Sigmoid colon (tissue), 7 donors: ENCODE measurements around the gene WDR31. TPM values are rescaled to one million over a fixed set of nuclear protein-coding genes. Genes with fewer than 3 reads are reported as not detected.

ENCODE experiments used
- DNase-seq: peaks from one replicate; pipeline ENCODE4 v3.0.0-alpha.2; 2019
- H3K27ac ChIP-seq, 4 donors: fragments of 200-600 bp; sonication (generic); one replicate each; pipeline ENCODE4 v1.5.1; 2016 to 2019; ENCODE audit warnings: mild to moderate bottlenecking in 1 of 4
- H3K27me3 ChIP-seq, 3 donors: fragments of 200-600 bp; sonication (generic); one replicate each; pipeline ENCODE4 v1.5.1; 2019; ENCODE audit warnings: mild to moderate bottlenecking in 1 of 3
- H3K36me3 ChIP-seq, 4 donors: fragments of 200-600 bp; sonication (generic); one replicate each; pipeline ENCODE4 v1.5.1; 2016 to 2019
- H3K4me1 ChIP-seq, 4 donors: fragments of 200-600 bp; sonication (generic); one replicate each; pipeline ENCODE4 v1.5.1; 2017 to 2019
- H3K4me3 ChIP-seq, 4 donors: fragments of 200-600 bp; sonication (generic); one replicate each; pipeline ENCODE4 v1.5.1; 2017 to 2019; ENCODE audit warnings: mild to moderate bottlenecking in 2 of 4, moderate library complexity in 1 of 4
- H3K9me3 ChIP-seq, 4 donors: fragments of 200-600 bp in 3 of 4; sonication (generic) in 3 of 4; one replicate each; pipeline versions ENCODE4 v1.5.1 to v1.6.1; 2013 to 2019
- EP300 ChIP-seq, 4 donors: sonication (generic); formaldehyde crosslinking; IDR thresholded peaks; one replicate each; pipeline ENCODE4 v1.6.1; 2017; ENCODE audit warnings: antibody characterized with exemption in 4 of 4
- POLR2A ChIP-seq, 2 donors: fragments of 450-650 bp; IDR thresholded peaks; one replicate each; pipeline ENCODE4 v1.6.1; 2016; ENCODE audit warnings: antibody characterized with exemption in 2 of 2, mild to moderate bottlenecking in 2 of 2, moderate library complexity in 2 of 2
- POLR2AphosphoS5 ChIP-seq, 4 donors: sonication (generic); formaldehyde crosslinking; IDR thresholded peaks; one replicate each; pipeline ENCODE4 v1.6.1; 2017; ENCODE audit warnings: antibody characterized with exemption in 4 of 4
- WGBS, 2 donors: extraction: QIAGEN DNeasy Blood & Tissue Kit; methylation state at CpG; one replicate each; pipeline ENCODE4 v1.1.7; 2013; 5-methylcytosine and 5-hydroxymethylcytosine counted together
- intact Hi-C: fragments of 100-400 bp; cut with DNase I; formaldehyde crosslinking; loops from one replicate; pipeline ENCODE4 v1.15.1; 2023
- polyA plus RNA-seq, 3 donors: library from polyadenylated mRNA; stranded (reverse); fragments of 200-250 nt; gene quantifications; one replicate each; pipeline ENCODE4 v1.2.3, GENCODE V29; 2013
- total RNA-seq, 4 donors: library from RNA; depleted of rRNA; stranded (reverse); fragments of >200 nt; gene quantifications; one replicate each; pipeline ENCODE4 v1.1.0, GENCODE V29; 2016
- TF ChIP-seq, protein P1 (sequence below), 4 experiments: fragments of 450-650 bp in 3 of 4; fragments of 200-600 bp in 1 of 4; IDR thresholded peaks; one replicate each; pipeline ENCODE4 v1.5.1; 2016 to 2019; ENCODE audit warnings: antibody characterized with exemption in 4 of 4, mild to moderate bottlenecking in 3 of 4, moderate library complexity in 2 of 4
- donor health status: healthy with polysubstance abuse.
- donor health status: Bipolar disorder and iron deficiency.
- donor health status: healthy.

Gene WDR31
- total and polyA plus RNA-seq, 7 donors: 1.2 to 3.9 (median 1.9) TPM

- WGBS, 2 donors: 4 to 11% methylated on average over 2 of the region's 2 CpGs
- Histone ChIP-seq H3K9me3 (no peaks in the 10 kb centered on the region), H3K36me3 (no peaks in the 10 kb centered on the region), H3K27me3 (no peaks in the 10 kb centered on the region), H3K27ac (no peak overlapping the region), H3K4me3 (no peak overlapping the region), H3K4me1 (peaks cover 0 to 6% (median 2%) of the 10 kb centered on the region in 4 donors)
- intact Hi-C loops: no loop called here
- TF ChIP-seq POLR2A (IDR thresholded peaks at IDR 0.05): no peak
- no peak for TF ChIP-seq POLR2AphosphoS5 (IDR thresholded peaks at IDR 0.05)
- TF ChIP-seq, protein P1, sequence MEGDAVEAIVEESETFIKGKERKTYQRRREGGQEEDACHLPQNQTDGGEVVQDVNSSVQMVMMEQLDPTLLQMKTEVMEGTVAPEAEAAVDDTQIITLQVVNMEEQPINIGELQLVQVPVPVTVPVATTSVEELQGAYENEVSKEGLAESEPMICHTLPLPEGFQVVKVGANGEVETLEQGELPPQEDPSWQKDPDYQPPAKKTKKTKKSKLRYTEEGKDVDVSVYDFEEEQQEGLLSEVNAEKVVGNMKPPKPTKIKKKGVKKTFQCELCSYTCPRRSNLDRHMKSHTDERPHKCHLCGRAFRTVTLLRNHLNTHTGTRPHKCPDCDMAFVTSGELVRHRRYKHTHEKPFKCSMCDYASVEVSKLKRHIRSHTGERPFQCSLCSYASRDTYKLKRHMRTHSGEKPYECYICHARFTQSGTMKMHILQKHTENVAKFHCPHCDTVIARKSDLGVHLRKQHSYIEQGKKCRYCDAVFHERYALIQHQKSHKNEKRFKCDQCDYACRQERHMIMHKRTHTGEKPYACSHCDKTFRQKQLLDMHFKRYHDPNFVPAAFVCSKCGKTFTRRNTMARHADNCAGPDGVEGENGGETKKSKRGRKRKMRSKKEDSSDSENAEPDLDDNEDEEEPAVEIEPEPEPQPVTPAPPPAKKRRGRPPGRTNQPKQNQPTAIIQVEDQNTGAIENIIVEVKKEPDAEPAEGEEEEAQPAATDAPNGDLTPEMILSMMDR (IDR thresholded peaks at IDR 0.05): peak in 3 of 4 experiments; percentile 41 to 64 (median 44)
- no peak for DNase-seq
Measured at GRCh38 chr9:113309204-113309813, 30.8 kb downstream of the WDR31 start.

- no peaks in the 10 kb centered on the region for H3K9me3 ChIP-seq
- no peaks in the 10 kb centered on the region for H3K36me3 ChIP-seq
- TF ChIP-seq POLR2A (IDR thresholded peaks at IDR 0.05) (no peak), EP300 (IDR thresholded peaks at IDR 0.05) (no peak), POLR2AphosphoS5 (IDR thresholded peaks at IDR 0.05) (no peak)
- TF ChIP-seq, protein P1 (IDR thresholded peaks at IDR 0.05): no peak
- no peak for DNase-seq
- intact Hi-C loops: no loop called here
- no peak overlapping the region for H3K27ac ChIP-seq
- H3K4me3 ChIP-seq: no peak overlapping the region
- 73 to 77% methylated on average over 8 of the region's 8 CpGs for WGBS, 2 donors
- peaks cover 0 to 6% (median 2%) of the 10 kb centered on the region in 4 donors for H3K4me1 ChIP-seq
- no peaks in the 10 kb centered on the region for H3K27me3 ChIP-seq
Measured at GRCh38 chr9:113307396-113307975, 32.6 kb downstream of the WDR31 start.

DNA sequence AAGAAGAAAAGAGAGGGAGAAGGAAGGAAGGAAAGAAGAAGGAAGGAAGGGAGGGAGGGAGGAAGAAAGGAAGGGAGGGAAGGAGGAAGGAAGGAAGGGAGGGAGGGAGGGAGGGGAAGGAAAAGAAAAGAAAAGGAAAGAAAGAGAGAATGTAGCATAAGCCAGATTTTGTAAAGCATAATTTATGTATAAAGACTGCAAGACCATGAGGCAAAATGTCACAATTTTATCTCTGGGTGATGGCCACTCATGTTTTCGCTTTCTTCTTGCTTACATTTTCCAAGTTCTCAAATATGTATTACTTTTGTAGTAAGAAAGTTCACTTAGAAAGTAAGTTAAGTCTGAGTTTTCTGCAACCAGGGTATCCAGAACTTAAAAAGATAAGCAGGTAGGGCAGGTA, 33.5 kb downstream of the WDR31 start:
- TF ChIP-seq POLR2A (IDR thresholded peaks at IDR 0.05) (no peak), EP300 (IDR thresholded peaks at IDR 0.05) (no peak), POLR2AphosphoS5 (IDR thresholded peaks at IDR 0.05) (no peak)
- TF ChIP-seq, protein P1 (IDR thresholded peaks at IDR 0.05): no peak
- intact Hi-C loops: no loop called here
- Histone ChIP-seq H3K27me3 (no peaks in the 10 kb centered on the region), H3K27ac (no peak overlapping the region), H3K9me3 (no peaks in the 10 kb centered on the region), H3K4me3 (no peak overlapping the region), H3K4me1 (peaks cover 0 to 6% (median 2%) of the 10 kb centered on the region in 4 donors), H3K36me3 (no peaks in the 10 kb centered on the region)
- no peak for DNase-seq
- 93 to 94% methylated on average over 1 of the region's 1 CpG for WGBS, 2 donors

DNA sequence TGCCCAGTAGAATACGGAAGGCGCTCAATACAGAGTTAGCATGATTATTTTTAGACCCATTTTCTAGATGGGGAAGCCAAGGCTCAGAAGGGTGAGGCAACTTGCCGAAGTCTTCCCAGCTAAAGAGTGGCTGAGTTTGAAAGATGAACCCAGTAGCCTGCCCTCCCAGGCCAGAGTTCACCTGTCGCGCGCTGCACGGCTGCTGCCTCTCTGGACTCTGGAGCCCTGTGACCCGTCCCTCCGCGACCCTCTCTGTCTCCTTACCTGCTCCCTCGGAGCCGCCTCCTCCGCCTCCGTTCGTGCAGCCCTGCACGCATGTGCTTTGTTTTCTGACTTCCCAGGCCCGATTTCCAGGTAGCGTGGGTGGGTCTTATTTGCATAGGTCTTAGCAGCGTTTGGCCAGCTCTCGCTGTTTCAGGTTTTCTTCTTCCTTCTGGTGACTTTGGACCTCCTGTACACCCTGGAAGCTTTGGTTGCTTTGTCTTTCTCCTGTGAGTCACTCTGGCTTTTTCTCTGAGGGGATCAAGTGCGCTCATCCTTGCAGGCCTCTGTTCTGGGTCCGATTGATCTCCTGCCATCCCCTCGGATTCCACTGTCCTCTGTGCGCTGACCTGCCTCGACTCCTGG, 37.2 kb downstream of the WDR31 start, which contains the start of gene RNF183:
Gene RNF183, minus strand, starts transcription at position 585 of the 627 bp plus-strand sequence. CDS start 5,192 bp downstream, outside the sequence.
- no peak for DNase-seq
- WGBS, 2 donors: 41 to 75% methylated on average over 25 of the region's 25 CpGs
- intact Hi-C loops: no loop called here
- no peak within 1 kb of the TSS for H3K4me3 ChIP-seq
- H3K27me3 ChIP-seq: no peaks in the 10 kb centered on the region
- H3K36me3 ChIP-seq: no peaks in the 10 kb centered on the region
- H3K27ac ChIP-seq: no peak within 1 kb of the TSS
- H3K9me3 ChIP-seq: no peaks in the 10 kb centered on the region
- TF ChIP-seq, protein P1 (IDR thresholded peaks at IDR 0.05): no peak
- no peak for TF ChIP-seq POLR2A (IDR thresholded peaks at IDR 0.05)
- TF ChIP-seq EP300 (IDR thresholded peaks at IDR 0.05): no peak
- TF ChIP-seq POLR2AphosphoS5 (IDR thresholded peaks at IDR 0.05): no peak
- H3K4me1 ChIP-seq: no peaks in the 10 kb centered on the region
